AG04449 (cell line): ENCODE measurements around the gene EXOSC3.

Experiments used
- CTCF ChIA-PET: fragments of 350-600 bp; formaldehyde crosslinking; extraction: SDS; loops from one replicate; lab custom pipeline; 2021; ENCODE audit warnings: antibody characterized with exemption; lab: Yijun Ruan, JAX
- POLR2A ChIA-PET: fragments of 400-600, 350-600 bp; formaldehyde crosslinking; extraction: SDS; loops from one replicate; lab custom pipeline; 2020; ENCODE audit warnings: antibody characterized with exemption, inconsistent platforms; lab: Yijun Ruan, JAX
- DNase-seq: peaks from one replicate; pipeline ENCODE4 v3.0.0-alpha.2; 2010; ENCODE audit warnings: low read depth, low spot score
- H3K4me3 ChIP-seq: 2 replicates; pipeline ENCODE4 v1.5.1; 2011; ENCODE audit warnings: low read depth, mild to moderate bottlenecking, control low read depth, low read length
- TF ChIP-seq, protein P1 (sequence below): IDR thresholded peaks from one replicate; pipeline ENCODE4 v1.5.1; 2011; ENCODE audit warnings: mild to moderate bottlenecking, moderate library complexity, low read length, control low read depth, inconsistent platforms; ENCODE audit not compliant: insufficient read depth; ENCODE audit errors: missing control alignments

Gene EXOSC3

DNA sequence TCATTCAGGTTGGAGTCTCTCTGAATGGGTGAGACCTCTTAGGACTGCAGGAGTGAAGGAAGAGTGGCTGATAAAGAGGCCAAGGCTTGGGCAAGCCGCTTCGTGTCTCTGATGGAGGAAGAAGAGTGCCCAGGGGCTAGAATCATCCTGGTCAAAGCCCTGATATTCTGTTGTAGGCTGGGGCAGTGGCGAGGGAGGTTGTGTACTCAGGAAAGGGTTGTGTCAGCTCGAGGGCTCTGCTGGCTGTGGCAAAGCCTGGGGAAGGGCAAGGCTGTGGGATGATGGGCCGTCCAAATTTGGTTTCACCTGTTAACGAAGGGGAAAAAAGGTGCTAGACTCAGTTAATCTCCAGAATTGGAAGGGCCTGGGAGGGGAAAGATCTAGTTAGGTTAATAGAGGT lies 33.7 kb downstream of the EXOSC3 start:
- ChIA-PET CTCF (no interaction called here), POLR2A (no interaction called here)
- DNase-seq = no peak
- H3K4me3 ChIP-seq = no peak overlapping the region
- TF ChIP-seq, protein P1, sequence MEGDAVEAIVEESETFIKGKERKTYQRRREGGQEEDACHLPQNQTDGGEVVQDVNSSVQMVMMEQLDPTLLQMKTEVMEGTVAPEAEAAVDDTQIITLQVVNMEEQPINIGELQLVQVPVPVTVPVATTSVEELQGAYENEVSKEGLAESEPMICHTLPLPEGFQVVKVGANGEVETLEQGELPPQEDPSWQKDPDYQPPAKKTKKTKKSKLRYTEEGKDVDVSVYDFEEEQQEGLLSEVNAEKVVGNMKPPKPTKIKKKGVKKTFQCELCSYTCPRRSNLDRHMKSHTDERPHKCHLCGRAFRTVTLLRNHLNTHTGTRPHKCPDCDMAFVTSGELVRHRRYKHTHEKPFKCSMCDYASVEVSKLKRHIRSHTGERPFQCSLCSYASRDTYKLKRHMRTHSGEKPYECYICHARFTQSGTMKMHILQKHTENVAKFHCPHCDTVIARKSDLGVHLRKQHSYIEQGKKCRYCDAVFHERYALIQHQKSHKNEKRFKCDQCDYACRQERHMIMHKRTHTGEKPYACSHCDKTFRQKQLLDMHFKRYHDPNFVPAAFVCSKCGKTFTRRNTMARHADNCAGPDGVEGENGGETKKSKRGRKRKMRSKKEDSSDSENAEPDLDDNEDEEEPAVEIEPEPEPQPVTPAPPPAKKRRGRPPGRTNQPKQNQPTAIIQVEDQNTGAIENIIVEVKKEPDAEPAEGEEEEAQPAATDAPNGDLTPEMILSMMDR = no peak

DNA sequence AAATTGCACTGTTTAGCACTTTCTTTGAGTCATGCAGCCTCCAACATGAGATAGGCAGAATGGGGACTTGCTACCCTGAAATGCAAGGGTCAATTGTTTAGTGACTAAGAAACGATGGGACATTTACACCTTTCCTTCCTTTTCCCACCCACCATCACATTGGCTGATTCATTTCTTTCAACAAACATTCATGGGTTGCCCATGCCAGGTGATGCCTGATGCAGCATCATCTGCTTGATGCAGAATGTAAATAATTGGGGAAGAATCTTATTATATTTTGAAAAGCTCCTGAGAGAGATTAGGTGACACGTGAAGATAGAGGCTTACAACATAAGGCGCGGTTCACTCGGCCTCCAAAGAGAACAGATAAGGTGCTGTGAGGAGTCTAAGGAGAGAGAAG lies 35.7 kb downstream of the EXOSC3 start:
- H3K4me3 ChIP-seq = no peak overlapping the region
- TF ChIP-seq, protein P1 = no peak
- CTCF ChIA-PET = interaction anchor here (1.0 to 2.8 kb wide), 12 partner anchors 9 to 612 kb away, joined by 3 to 12 read pairs (median 5); partner anchors contain the start of gene DCAF10
- POLR2A ChIA-PET = no interaction called here
- no peak for DNase-seq

DNA sequence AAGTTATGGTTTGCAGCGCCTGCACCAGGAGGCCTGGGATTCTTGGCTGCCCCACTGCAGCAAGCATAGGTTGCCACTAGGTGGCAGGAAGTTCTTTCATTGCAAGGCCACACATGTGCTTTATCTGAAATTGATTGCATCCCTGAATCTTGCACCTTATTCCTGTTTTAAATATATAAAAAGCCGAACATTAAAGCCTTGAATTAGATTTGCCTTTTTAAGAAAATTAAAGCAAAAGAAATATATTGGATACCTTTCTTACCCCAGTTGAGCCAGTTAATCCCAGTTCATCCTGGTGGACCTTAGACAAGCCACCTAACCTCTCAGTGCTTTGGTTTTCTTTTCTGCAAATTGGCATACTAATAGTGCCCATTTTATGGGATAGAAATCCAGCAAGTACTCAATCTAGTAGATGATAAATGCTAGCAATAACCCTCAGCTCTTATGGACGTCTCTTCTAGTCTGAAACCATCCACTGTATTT lies 37.6 kb downstream of the EXOSC3 start:
- TF ChIP-seq, protein P1 = peak; percentile 90
- ChIA-PET CTCF (interaction anchor here (1.1 to 2.8 kb wide), 7 partner anchors 9 to 614 kb away, joined by 4 to 13 read pairs (median 6); no protein-coding TSS in a partner anchor), POLR2A (no interaction called here)
- H3K4me3 ChIP-seq = no peak overlapping the region
- no peak for DNase-seq

DNA sequence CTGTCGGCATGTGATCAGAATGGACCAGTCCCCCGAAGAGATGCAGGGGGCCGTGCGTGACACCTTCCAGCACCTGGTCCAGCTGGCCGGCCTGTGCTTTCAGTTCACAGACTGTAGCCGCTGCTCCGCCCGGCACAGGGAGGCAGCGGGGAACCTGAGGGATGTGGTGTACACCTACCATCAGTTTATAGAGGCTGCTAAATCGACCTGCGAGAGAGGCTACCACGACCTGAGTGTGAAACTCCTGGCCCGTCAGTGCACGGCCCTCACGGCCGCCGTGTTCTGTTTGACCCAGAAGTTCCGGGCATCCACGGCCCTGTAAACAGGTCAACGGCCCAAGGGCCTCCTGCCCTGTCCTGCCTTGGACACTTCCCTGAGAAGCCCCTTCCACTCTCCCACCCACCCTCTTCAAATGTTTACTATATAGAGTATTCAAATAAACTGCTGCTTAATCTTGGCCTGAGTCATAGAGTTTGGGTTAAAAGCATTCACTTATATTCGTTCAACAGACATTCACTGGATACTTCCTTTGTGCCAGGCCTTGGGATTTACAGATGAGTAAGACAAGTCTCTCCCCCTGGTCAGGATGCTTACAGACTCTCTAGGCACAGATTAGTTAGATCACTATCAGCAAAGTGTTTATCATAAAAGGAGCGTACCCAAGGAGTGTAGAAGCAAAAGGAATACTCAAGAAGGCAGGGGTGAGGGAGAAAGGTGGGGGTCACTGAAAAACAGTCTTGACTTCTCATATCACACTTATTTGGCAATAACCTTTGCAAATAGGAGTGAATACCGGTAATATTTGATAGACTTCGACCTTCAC lies 38.2 kb downstream of the EXOSC3 start:
- TF ChIP-seq, protein P1 = no peak
- POLR2A ChIA-PET = no interaction called here
- DNase-seq = peak; percentile 26
- CTCF ChIA-PET = interaction anchor here (1.0 to 1.8 kb wide), 7 partner anchors 9 to 616 kb away, joined by 3 to 13 read pairs (median 5); no protein-coding TSS in a partner anchor
- H3K4me3 ChIP-seq = no peak overlapping the region

DNA sequence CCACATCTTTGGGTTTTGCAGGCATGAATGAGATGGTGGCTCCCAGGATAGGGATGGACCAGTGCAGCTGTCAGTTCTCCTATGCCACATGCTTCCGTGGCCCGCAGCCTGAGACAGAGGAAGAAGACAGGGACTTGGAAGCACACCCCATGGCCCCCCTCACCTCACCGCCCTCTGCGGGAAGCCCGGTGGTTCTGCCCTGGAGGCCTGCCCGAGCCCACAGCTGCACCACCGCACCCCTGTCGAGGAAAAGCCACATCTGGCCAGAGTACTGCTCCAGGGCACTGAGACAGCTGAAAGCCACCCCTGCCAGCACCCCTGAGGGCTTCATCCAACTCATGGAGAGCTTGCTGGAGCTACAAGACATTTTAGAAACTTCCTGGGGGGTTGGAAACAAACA lies 38.9 kb downstream of the EXOSC3 start:
- ChIA-PET POLR2A (no interaction called here), CTCF (interaction anchor here (1.0 to 1.7 kb wide), 5 partner anchors 12 to 617 kb away, joined by 3 to 10 read pairs (median 3); no protein-coding TSS in a partner anchor)
- no peak for DNase-seq

More for the DNA sequence above, 38.9 kb downstream of the EXOSC3 start:
- H3K4me3 ChIP-seq = no peak overlapping the region
- TF ChIP-seq, protein P1 = no peak
